Osteoblast (primary cell): Measurements from ENCODE around the gene ZFP91. TPM values are rescaled to one million over a fixed set of nuclear protein-coding genes. Genes with fewer than 3 reads are reported as not detected.

ENCODE experiments used
- DNase-seq: peaks from one replicate; pipeline ENCODE4 v3.0.0; 2011; ENCODE audit warnings: low spot score, mixed read lengths; ENCODE audit not compliant: insufficient read length; ENCODE audit errors: missing footprints
- H2AFZ ChIP-seq: 2 replicates; pipeline ENCODE4 v1.6.0; 2011; ENCODE audit warnings: mild to moderate bottlenecking, low read length
- H3K27ac ChIP-seq: 2 replicates; pipeline ENCODE4 v1.5.1; 2011; ENCODE audit warnings: mild to moderate bottlenecking, low read depth, low read length, moderate library complexity
- H3K27me3 ChIP-seq: 2 replicates; pipeline ENCODE4 v1.6.0; 2012; ENCODE audit warnings: mild to moderate bottlenecking, control low read depth, inconsistent platforms, low read length, moderate library complexity; ENCODE audit not compliant: insufficient read depth
- H3K36me3 ChIP-seq: 2 replicates; pipeline ENCODE4 v1.5.1; 2011; ENCODE audit warnings: mild to moderate bottlenecking, low read length, control low read depth, moderate library complexity; ENCODE audit not compliant: insufficient read depth
- H3K4me1 ChIP-seq: 2 replicates; pipeline ENCODE4 v1.5.1; 2011; ENCODE audit warnings: mild to moderate bottlenecking, low read length, control low read depth, moderate library complexity; ENCODE audit not compliant: insufficient read depth
- H3K4me2 ChIP-seq: 2 replicates; pipeline ENCODE4 v1.6.0; 2011; ENCODE audit warnings: mild to moderate bottlenecking, low read length; ENCODE audit not compliant: insufficient read depth
- H3K4me3 ChIP-seq: fragments of 200-600 bp; sonication (generic); 3 replicates; pipeline ENCODE4 v1.5.1; 2012; ENCODE audit warnings: mild to moderate bottlenecking, low read length, inconsistent platforms; ENCODE audit not compliant: insufficient read depth
- H3K79me2 ChIP-seq: 2 replicates; pipeline ENCODE4 v1.6.0; 2012; ENCODE audit warnings: mild to moderate bottlenecking, low read length, control low read depth, inconsistent platforms; ENCODE audit not compliant: insufficient read depth
- H3K9me3 ChIP-seq: 2 replicates; pipeline ENCODE4 v1.5.1; 2011; ENCODE audit warnings: low read depth, low read length, control low read depth
- H4K20me1 ChIP-seq: 2 replicates; pipeline ENCODE4 v1.6.0; 2012; ENCODE audit warnings: mild to moderate bottlenecking, low read length, control low read depth; ENCODE audit not compliant: insufficient read depth
- CTCF ChIP-seq: IDR thresholded peaks from 2 replicates; pipeline ENCODE4 v1.5.1; 2011; ENCODE audit warnings: mild to moderate bottlenecking, low read depth, low read length, moderate library complexity; ENCODE audit errors: extremely low read depth
- total RNA-seq: library from RNA; depleted of rRNA; stranded (reverse); fragments of >200 nt; gene quantifications from 2 replicates; pipeline ENCODE4 v1.2.3, GENCODE V29; 2012

The ZFP91 gene
- total RNA-seq, 1 donor = 61.2 TPM

- no peaks in the 10 kb centered on the region for H4K20me1 ChIP-seq
- H3K27me3 ChIP-seq = no peaks in the 10 kb centered on the region
- no peak for TF ChIP-seq CTCF
- H3K9me3 ChIP-seq = no peaks in the 10 kb centered on the region
- H3K27ac ChIP-seq = peak overlapping the region; percentile 2
- H3K4me1 ChIP-seq = peaks cover 30% of the 10 kb centered on the region
- H3K4me2 ChIP-seq = no peak overlapping the region
- peaks cover 38% of the 10 kb centered on the region for H3K79me2 ChIP-seq
- no peak overlapping the region for H3K4me3 ChIP-seq
- DNase-seq = peak; percentile 74
- peaks cover 90% of the 10 kb centered on the region for H3K36me3 ChIP-seq
- no peak overlapping the region for H2AFZ ChIP-seq
Measured at GRCh38 chr11:58616594-58616993, 37.7 kb downstream of the ZFP91 start.

GRCh38 chr11:58617976-58618557 lies 39.2 kb downstream of the ZFP91 start:
- no peak for DNase-seq
- Histone ChIP-seq H3K4me1 (peaks cover 38% of the 10 kb centered on the region), H3K4me3 (no peak overlapping the region), H3K79me2 (peaks cover 45% of the 10 kb centered on the region), H3K27me3 (no peaks in the 10 kb centered on the region), H2AFZ (no peak overlapping the region), H4K20me1 (no peaks in the 10 kb centered on the region), H3K27ac (no peak overlapping the region), H3K9me3 (no peaks in the 10 kb centered on the region), H3K36me3 (peaks cover 83% of the 10 kb centered on the region), H3K4me2 (no peak overlapping the region)
- peak; percentile 17 for TF ChIP-seq CTCF

- Histone ChIP-seq H3K4me1 (peaks cover 46% of the 10 kb centered on the region), H3K4me2 (no peak overlapping the region), H3K79me2 (peaks cover 50% of the 10 kb centered on the region), H4K20me1 (no peaks in the 10 kb centered on the region), H3K36me3 (peaks cover 79% of the 10 kb centered on the region), H2AFZ (no peak overlapping the region), H3K4me3 (no peak overlapping the region), H3K9me3 (no peaks in the 10 kb centered on the region), H3K27me3 (no peaks in the 10 kb centered on the region), H3K27ac (peak overlapping the region; percentile 27)
- no peak for DNase-seq
- TF ChIP-seq CTCF = no peak
Measured at GRCh38 chr11:58621586-58622262, 42.9 kb downstream of the ZFP91 start.

GRCh38 chr11:58622344-58622743 lies 43.5 kb downstream of the ZFP91 start, which contains the start of gene CNTF:
Gene CNTF, plus strand, starts transcription at chr11:58622665. Its CDS starts 88 bp downstream, at chr11:58622753.
- H3K4me2 ChIP-seq = no peak within 1 kb of the TSS
- peak within 1 kb of the TSS; percentile 27 for H3K27ac ChIP-seq
- no peak for DNase-seq
- no peak for TF ChIP-seq CTCF
- no peaks in the 10 kb centered on the region for H4K20me1 ChIP-seq
- H3K79me2 ChIP-seq = peaks cover 44% of the 10 kb centered on the region
- no peaks in the 10 kb centered on the region for H3K9me3 ChIP-seq
- H3K4me1 ChIP-seq = peaks cover 51% of the 10 kb centered on the region
- no peaks in the 10 kb centered on the region for H3K27me3 ChIP-seq
- H3K36me3 ChIP-seq = peaks cover 73% of the 10 kb centered on the region
- H2AFZ ChIP-seq = no peak within 1 kb of the TSS
- H3K4me3 ChIP-seq = no peak within 1 kb of the TSS
